Gastroesophageal sphincter (tissue), 4 donors: ENCODE results near the gene CDK17. TPM values are rescaled to one million over a fixed set of nuclear protein-coding genes. Genes with fewer than 3 reads are reported as not detected.

Experiments
- ATAC-seq: fragments of 150-250 bp; one replicate; pipeline ENCODE4 v1.9.1; 2016; ENCODE audit warnings: mild to moderate bottlenecking, moderate library complexity
- H3K27ac ChIP-seq, 4 donors: fragments of 200-600 bp; sonication (generic) in 3 of 4; 1 replicate in 3 of 4; 2 replicates in 1 of 4; pipeline ENCODE4 v1.5.1; 2016 to 2019
- H3K27me3 ChIP-seq: fragments of 200-600 bp; sonication (generic); one replicate; pipeline ENCODE4 v1.5.1; 2019
- H3K36me3 ChIP-seq, 2 donors: fragments of 200-600 bp; sonication (generic); one replicate each; pipeline ENCODE4 v1.5.1; 2019; ENCODE audit warnings: control low read depth in 1 of 2
- H3K4me1 ChIP-seq, 3 donors: fragments of 200-600 bp; sonication (generic); 1 replicate in 2 of 3; 2 replicates in 1 of 3; pipeline ENCODE4 v1.5.1; 2016 to 2019; ENCODE audit warnings: control low read depth in 2 of 3
- H3K4me3 ChIP-seq, 2 donors: fragments of 200-600 bp; sonication (generic); one replicate each; pipeline ENCODE4 v1.5.1; 2019; ENCODE audit warnings: mild to moderate bottlenecking in 1 of 2, moderate library complexity in 1 of 2
- H3K9me3 ChIP-seq, 3 donors: fragments of 200-600 bp; sonication (generic); one replicate each; pipeline ENCODE4 v1.5.1; 2017 to 2019; ENCODE audit warnings: control low read depth in 2 of 3
- EP300 ChIP-seq: sonication (generic); formaldehyde crosslinking; IDR thresholded peaks from one replicate; pipeline ENCODE4 v1.6.1; 2017; ENCODE audit warnings: antibody characterized with exemption, mild to moderate bottlenecking
- POLR2A ChIP-seq, 2 donors: fragments of 450-650 bp; IDR thresholded peaks; one replicate each; pipeline ENCODE4 v1.6.1; 2017; ENCODE audit warnings: antibody characterized with exemption in 2 of 2, mild to moderate bottlenecking in 2 of 2, moderate library complexity in 1 of 2
- POLR2AphosphoS5 ChIP-seq: sonication (generic); formaldehyde crosslinking; IDR thresholded peaks from one replicate; pipeline ENCODE4 v1.6.1; 2017; ENCODE audit warnings: antibody characterized with exemption
- WGBS, 2 donors: methylation state at CpG; one replicate each; pipeline ENCODE4 v1.1.5; 2018; ENCODE audit warnings: low coverage in 1 of 2; 5-methylcytosine and 5-hydroxymethylcytosine counted together
- total RNA-seq, 4 donors: library from RNA; depleted of rRNA; stranded (reverse); fragments of >200 nt; gene quantifications; one replicate each; pipeline ENCODE4 v1.1.0, GENCODE V29; 2016
- TF ChIP-seq, protein P1 (sequence below), 4 experiments: fragments of 200-600 bp in 2 of 4; fragments of 450-650 bp in 2 of 4; sonication (generic) in 1 of 4; IDR thresholded peaks; one replicate each; pipeline ENCODE4 v1.5.1; 2017 to 2019; ENCODE audit warnings: antibody characterized with exemption in 4 of 4, mild to moderate bottlenecking in 2 of 4, moderate library complexity in 2 of 4

The CDK17 gene
- total RNA-seq, 4 donors from 2014 or later = 54.4 to 77.9 (median 62.9) TPM

DNA sequence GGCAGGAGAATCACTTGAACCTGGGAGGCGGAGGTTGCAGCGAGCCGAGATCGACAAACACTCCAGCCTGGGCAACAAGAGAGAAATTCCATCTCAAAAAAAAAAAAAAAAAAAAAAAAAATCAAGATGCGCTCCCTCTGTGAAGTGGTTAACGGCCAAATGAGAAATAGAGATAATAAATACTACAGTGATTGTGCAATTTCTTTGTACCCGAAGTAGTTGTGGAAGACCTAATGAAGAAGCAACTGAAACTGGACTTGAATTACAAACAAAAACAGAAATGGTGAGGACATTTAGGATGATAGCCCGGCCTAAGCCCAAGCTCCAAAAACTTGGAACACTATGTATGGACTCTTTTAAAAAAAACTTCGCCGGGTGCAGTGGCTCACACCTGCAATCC, 44.2 kb upstream of the CDK17 start:
- Histone ChIP-seq H3K27me3 (no peaks in the 10 kb centered on the region), H3K4me1 (no peaks in the 10 kb centered on the region), H3K27ac (no peak overlapping the region), H3K9me3 (no peaks in the 10 kb centered on the region), H3K4me3 (no peak overlapping the region), H3K36me3 (no peaks in the 10 kb centered on the region)
- 91 to 97% methylated on average over 4 to 7 of the region's 10 CpGs for WGBS, 2 donors
- TF ChIP-seq POLR2AphosphoS5 (no peak), EP300 (no peak), POLR2A (IDR thresholded peaks at IDR 0.05) (no peak)
- TF ChIP-seq, protein P1, sequence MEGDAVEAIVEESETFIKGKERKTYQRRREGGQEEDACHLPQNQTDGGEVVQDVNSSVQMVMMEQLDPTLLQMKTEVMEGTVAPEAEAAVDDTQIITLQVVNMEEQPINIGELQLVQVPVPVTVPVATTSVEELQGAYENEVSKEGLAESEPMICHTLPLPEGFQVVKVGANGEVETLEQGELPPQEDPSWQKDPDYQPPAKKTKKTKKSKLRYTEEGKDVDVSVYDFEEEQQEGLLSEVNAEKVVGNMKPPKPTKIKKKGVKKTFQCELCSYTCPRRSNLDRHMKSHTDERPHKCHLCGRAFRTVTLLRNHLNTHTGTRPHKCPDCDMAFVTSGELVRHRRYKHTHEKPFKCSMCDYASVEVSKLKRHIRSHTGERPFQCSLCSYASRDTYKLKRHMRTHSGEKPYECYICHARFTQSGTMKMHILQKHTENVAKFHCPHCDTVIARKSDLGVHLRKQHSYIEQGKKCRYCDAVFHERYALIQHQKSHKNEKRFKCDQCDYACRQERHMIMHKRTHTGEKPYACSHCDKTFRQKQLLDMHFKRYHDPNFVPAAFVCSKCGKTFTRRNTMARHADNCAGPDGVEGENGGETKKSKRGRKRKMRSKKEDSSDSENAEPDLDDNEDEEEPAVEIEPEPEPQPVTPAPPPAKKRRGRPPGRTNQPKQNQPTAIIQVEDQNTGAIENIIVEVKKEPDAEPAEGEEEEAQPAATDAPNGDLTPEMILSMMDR (IDR thresholded peaks at IDR 0.05) = no peak
- no peak for ATAC-seq

DNA sequence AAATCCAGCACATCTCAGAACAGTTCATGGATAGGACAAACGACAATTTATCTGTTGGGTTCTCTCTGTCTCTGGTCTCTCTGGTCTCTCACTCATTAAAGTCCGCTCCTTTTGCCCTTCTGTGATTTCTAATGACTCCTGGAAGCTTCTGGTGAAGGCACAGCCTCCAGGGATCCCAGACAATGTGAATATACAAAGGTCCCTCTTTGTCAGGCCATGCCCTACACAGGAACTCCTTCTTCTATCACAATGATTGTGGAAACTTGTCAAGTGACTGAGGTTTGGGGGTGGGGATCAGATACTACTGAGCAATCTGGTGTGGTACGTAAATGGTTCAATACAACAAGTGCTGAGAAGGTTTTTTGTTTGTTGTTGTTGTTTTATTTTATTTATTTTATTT, 42.7 kb upstream of the CDK17 start:
- Histone ChIP-seq H3K36me3 (no peaks in the 10 kb centered on the region), H3K27me3 (no peaks in the 10 kb centered on the region), H3K9me3 (no peaks in the 10 kb centered on the region), H3K4me1 (no peaks in the 10 kb centered on the region), H3K27ac (no peak overlapping the region), H3K4me3 (no peak overlapping the region)
- no peak for ATAC-seq
- TF ChIP-seq, protein P1 (IDR thresholded peaks at IDR 0.05) = no peak
- TF ChIP-seq EP300 (no peak), POLR2A (IDR thresholded peaks at IDR 0.05) (no peak), POLR2AphosphoS5 (no peak)
- 80 to 81% methylated on average over 2 to 3 of the region's 3 CpGs for WGBS, 2 donors

DNA sequence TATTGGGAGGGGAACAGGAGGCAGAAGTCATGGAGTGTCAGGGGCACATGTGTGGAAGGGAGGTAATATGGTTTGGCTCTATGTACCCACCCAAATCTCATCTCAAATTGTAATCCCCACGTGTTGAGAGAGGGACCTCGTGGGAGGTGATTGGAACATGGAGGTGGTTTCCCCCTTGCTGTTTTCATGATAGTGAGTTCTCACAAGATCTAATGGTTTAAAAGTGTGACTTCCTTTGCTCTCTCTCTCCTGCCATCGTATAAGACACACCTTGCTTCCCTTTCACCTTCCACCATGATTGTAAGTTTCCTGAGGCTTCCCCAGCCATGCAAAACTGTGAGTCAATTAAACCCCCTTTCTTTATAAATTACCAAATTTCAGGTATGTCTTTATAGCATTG, 41.6 kb upstream of the CDK17 start:
- no peaks in the 10 kb centered on the region for H3K9me3 ChIP-seq
- WGBS, 2 donors = 65 to 71% methylated on average over 3 of the region's 3 CpGs
- no peak overlapping the region for H3K27ac ChIP-seq
- TF ChIP-seq POLR2A (IDR thresholded peaks at IDR 0.05) = no peak
- TF ChIP-seq EP300 = no peak
- TF ChIP-seq POLR2AphosphoS5 = no peak
- TF ChIP-seq, protein P1 (IDR thresholded peaks at IDR 0.05) = no peak
- H3K4me3 ChIP-seq = no peak overlapping the region
- ATAC-seq = no peak
- H3K36me3 ChIP-seq = no peaks in the 10 kb centered on the region
- no peaks in the 10 kb centered on the region for H3K27me3 ChIP-seq
- H3K4me1 ChIP-seq = no peaks in the 10 kb centered on the region

DNA sequence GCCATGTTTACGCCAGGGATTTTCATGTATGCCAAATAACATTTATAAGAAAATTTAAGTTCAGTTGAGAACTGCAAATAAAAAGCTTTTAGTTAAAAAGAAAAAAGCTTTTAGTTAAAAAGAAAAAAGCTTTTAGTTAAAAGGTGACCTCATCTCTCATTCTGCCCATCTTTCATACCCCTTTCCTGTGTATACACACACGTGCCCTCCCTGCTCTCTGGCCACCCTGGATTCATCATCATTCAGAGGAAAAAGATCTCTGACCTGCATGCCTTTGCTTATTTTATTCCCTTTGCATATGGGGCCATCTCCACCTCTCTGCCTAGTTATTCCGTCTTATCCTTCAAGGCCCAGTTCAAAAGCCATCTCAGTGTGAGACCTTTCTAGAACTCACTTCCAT, 38.1 kb upstream of the CDK17 start:
- H3K36me3 ChIP-seq = no peaks in the 10 kb centered on the region
- H3K9me3 ChIP-seq = no peaks in the 10 kb centered on the region
- ATAC-seq = no peak
- H3K27ac ChIP-seq = no peak overlapping the region
- H3K27me3 ChIP-seq = no peaks in the 10 kb centered on the region
- TF ChIP-seq POLR2A (IDR thresholded peaks at IDR 0.05) = no peak
- TF ChIP-seq, protein P1 (IDR thresholded peaks at IDR 0.05) = no peak
- no peak for TF ChIP-seq POLR2AphosphoS5
- TF ChIP-seq EP300 = no peak
- 67 to 82% methylated on average over 3 of the region's 3 CpGs for WGBS, 2 donors
- no peak overlapping the region for H3K4me3 ChIP-seq
- no peaks in the 10 kb centered on the region for H3K4me1 ChIP-seq

DNA sequence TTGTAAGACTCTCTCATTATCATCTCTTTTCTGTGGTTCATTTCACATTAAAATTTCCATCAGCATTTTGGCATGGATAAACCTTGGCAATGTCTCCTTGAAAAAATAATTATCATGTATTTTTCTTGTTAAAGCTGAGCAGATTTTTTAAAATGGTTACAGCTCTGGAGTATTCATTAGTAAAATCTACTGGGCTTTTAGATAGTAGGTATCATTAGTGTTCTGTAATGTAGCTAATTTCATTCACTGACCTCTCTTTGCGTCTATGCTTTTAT, 36.9 kb upstream of the CDK17 start:
- H3K4me3 ChIP-seq = no peak overlapping the region
- TF ChIP-seq, protein P1 (IDR thresholded peaks at IDR 0.05) = no peak
- TF ChIP-seq EP300 (no peak), POLR2A (IDR thresholded peaks at IDR 0.05) (no peak), POLR2AphosphoS5 (no peak)
- H3K27me3 ChIP-seq = no peaks in the 10 kb centered on the region
- H3K36me3 ChIP-seq = no peaks in the 10 kb centered on the region
- no peak for ATAC-seq
- no peaks in the 10 kb centered on the region for H3K4me1 ChIP-seq
- no peaks in the 10 kb centered on the region for H3K9me3 ChIP-seq
- H3K27ac ChIP-seq = no peak overlapping the region
- WGBS, 2 donors = 50% methylated on average over 1 of the region's 1 CpG
